HTR-8/SVneo (cell line): ENCODE measurements around the gene SUPT16H.

ENCODE experiments used
- DNase-seq: peaks from one replicate; pipeline ENCODE4 v3.0.0; 2011; ENCODE audit warnings: low spot score, mixed read lengths; ENCODE audit not compliant: insufficient read length
- FAIRE-seq: peaks from 2 replicates; lab custom pipeline; 2011; peaks lifted over from hg19 to GRCh38; lab: Jason Lieb, UNC

The SUPT16H gene

DNA sequence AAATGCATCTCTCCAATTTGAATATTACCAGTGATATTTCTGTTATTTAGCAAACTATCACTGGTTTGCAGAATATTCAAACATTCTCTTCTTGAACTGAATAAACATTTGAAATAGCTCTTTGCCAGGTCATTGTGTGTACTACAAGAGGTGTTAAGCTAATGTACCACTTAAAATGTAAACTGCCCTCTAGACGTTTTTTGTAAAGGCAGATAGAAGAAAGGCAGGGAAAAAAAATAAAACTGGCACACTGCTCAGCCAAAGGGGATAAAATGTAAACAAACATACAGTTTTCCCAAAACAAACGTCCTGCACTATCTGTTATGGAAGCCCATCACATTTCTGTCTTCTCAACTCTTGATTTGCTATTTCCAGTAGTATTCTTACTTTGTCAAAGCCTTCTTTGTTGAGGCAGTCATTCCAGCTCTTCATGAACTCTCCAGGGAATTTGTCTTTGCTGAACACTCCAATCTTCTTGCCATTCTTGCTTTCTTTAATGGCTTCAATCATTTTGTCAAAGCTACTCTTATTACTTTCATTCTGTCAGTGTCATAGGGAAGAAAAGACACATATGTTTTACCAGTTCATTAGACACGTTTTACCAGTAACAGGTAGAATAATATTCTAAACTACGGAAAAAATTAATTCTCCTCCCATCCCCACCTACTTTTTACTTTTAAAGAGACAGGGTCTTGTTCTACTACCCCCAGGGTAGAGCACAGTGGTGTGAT lies 13.7 kb downstream of the SUPT16H start:
- FAIRE-seq (no peak), DNase-seq (no peak)

DNA sequence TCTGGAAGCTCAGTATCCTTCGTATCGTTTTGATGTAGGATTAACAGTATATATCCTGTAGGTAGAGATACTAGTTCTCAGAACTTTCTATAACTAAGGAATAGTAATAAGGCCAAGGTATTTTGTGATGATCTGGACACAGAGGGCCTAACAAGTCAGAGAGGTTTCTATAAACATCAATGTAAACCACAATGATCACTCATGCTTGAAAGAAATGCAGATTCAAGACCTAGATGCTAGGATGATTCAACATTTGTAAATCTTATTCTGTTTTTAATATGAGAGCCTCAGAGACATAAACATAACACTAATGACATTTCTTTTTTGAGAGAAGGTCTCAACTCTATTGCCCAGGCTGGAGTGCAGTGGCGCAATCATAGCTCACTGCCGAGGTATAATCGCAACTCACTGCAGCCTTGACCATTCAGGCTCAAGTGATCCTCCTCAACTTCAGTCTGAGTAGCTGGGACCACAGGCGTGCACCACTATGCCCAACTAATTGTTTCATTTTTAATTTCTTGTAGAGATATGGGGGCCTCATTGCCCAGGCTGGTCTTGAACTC lies 16.2 kb downstream of the SUPT16H start:
- no peak for FAIRE-seq
- DNase-seq = no peak

- no peak for FAIRE-seq
- no peak for DNase-seq
Measured at GRCh38 chr14:21356511-21356910, 27.3 kb downstream of the SUPT16H start.

DNA sequence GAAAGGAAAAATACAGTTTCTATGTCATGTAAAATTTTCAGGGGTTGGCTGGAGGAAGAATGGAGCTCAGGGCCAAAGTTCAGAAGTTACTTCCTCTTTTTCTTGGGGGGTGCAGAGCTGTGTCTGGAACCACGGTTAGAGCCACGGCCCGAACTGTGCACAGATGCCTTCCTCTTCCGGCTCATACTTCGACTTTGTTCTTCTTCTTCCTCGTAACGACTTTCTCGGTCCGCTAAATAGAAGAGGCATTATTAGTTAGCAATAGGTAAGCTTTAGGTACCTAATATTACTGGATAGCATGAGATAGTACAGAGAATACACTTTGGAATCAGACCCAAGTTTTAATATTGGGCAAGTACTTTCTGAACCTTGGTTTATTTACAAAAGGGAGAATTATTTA lies 31.2 kb downstream of the SUPT16H start:
- DNase-seq (no peak), FAIRE-seq (no peak)

DNA sequence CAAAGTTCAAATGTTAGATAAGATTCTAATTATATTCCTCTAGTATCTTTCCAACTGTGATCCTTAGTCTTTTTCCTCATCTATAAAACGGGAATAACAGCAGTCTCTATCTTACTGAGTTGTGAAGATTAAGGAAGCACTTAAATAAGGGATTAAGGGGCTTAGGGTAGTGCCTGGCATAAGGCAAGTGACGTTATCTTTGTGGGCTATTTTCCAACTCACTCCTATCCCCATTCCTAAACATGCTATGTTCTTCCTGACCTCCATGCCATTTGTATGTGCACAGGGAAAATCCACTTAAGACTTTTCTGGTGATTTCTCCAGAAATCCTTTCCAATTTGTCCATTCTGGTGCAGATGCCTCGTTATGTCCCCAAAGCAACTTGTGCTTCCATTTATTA lies 33.3 kb downstream of the SUPT16H start:
- DNase-seq (no peak), FAIRE-seq (no peak)

GRCh38 chr14:21347201-21347600 lies 36.6 kb downstream of the SUPT16H start:
- no peak for FAIRE-seq

DNA sequence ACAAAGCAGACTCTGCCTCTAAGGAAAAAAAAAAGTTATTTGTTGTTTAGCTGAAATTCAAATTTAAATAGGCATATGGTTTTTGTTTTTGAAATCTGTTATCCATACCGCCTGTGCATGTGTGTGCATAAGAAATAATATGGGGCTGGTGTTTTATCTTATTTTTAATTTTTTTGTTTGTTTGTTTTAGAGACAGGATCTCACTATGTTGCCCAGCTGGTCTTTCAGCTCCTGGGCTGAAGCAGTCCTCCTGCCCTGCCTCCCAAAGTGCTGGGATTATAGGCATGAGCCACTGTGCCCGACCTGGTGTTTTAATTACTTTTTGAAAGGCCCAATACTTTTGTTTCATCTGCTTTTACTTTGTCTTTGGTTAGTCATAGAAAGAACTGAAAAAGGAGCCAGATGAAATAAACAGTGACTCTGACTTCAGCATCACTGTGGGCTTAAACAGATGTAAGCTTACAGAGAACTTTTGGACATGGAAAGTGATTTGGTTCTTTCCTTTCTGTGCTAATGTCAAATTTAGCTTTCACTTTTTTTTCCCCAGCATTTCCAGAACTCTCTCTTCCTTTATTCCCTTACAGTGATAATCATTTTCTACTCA lies 37.2 kb downstream of the SUPT16H start:
- FAIRE-seq (no peak), DNase-seq (no peak)

More at GRCh38 chr14:21347201-21347600, 36.6 kb downstream of the SUPT16H start:
- no peak for DNase-seq

DNA sequence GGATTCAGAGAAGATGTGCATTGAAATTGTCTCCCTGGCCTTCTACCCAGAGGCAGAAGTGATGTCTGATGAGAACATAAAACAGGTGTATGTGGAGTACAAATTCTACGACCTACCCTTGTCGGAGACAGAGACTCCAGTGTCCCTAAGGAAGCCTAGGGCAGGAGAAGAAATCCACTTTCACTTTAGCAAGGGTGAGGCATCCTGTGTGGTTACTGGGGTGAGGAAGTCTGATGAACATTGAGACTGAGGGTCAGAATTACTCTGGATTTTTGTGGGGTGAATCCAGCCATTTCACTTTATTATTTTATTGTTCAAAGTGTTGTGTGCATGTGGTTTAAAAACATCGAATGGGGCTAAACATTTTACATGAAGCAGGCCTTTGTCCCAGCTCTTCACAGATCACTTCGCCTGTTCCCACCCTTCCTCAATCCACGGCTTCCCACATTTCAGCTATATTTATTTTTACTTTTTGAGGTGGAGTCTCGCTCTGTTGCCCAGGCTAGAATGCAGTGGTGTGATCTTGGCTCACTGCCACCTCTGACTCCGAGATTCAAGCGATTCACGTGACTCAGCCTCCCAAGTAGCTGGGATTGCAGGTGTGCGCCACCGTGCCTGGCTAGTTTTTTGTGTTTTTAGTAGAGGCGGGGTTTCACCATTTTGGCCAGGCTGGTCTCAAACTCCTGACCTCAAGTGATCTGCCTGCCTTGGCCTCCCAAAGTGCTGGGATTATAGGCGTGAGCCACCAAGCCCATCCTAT lies 40.6 kb downstream of the SUPT16H start:
- DNase-seq (no peak), FAIRE-seq (no peak)

GRCh38 chr14:21334202-21334906 lies 49.5 kb downstream of the SUPT16H start:
- FAIRE-seq = no peak
- no peak for DNase-seq

- no peak for FAIRE-seq
Measured at GRCh38 chr14:21332950-21333349, 50.9 kb downstream of the SUPT16H start.

GRCh38 chr14:21326972-21327371 lies 56.8 kb downstream of the SUPT16H start:
- FAIRE-seq (no peak), DNase-seq (no peak)

More at GRCh38 chr14:21332950-21333349, 50.9 kb downstream of the SUPT16H start:
- DNase-seq = no peak

GRCh38 chr14:21322716-21323115 lies 61.1 kb downstream of the SUPT16H start:
- FAIRE-seq (no peak), DNase-seq (no peak)

DNA sequence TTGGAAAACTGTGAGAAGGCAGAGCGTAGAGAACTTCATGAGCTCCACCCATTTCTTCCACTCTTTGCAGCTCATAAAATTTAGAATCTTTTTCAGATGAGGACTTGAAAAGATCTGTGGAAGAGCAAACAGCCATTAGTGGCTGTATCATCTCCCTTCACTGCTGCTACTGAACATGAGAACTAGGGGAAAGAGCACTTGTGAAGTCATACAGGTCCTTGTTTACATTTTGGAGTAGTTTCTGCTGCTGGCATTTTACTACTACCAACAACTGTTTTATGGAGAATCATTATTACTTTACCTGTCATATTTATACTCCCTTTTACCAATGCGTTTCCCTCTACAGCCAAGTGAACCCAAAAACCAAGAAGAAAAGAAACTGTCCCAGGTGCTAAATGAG lies 62.9 kb downstream of the SUPT16H start:
- FAIRE-seq = no peak

DNA sequence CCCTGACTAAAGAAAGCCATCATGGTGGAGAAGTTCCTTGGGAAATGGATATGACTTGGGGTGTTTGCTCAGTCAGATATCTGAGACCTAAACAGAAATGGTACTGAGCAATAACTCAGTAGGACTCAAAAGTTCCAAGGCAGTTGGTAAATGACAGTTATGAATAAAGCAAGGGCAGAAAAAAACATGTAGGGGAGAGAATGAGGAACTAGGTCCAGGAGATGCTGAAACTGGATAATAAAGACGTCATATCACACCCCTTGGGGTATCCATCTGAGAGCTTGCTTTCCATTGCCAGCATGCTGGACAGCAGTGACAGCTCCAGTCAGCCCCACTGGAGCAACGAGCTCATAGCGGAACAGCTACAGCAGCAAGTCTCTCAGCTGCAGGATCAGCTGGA lies 66.4 kb downstream of the SUPT16H start:
- DNase-seq (no peak), FAIRE-seq (no peak)

More for the DNA sequence above, 62.9 kb downstream of the SUPT16H start:
- DNase-seq = no peak

- FAIRE-seq = no peak
Measured at GRCh38 chr14:21313512-21313911, 70.3 kb downstream of the SUPT16H start.

GRCh38 chr14:21311614-21312013 lies 72.2 kb downstream of the SUPT16H start:
- FAIRE-seq (no peak), DNase-seq (no peak)

More at GRCh38 chr14:21313512-21313911, 70.3 kb downstream of the SUPT16H start:
- DNase-seq = no peak

- FAIRE-seq (no peak), DNase-seq (no peak)
Measured at GRCh38 chr14:21309956-21310355, 73.9 kb downstream of the SUPT16H start.

GRCh38 chr14:21309238-21309636 lies 74.6 kb downstream of the SUPT16H start:
- DNase-seq (no peak), FAIRE-seq (no peak)

GRCh38 chr14:21308479-21309237 lies 75.2 kb downstream of the SUPT16H start:
- no peak for DNase-seq
- FAIRE-seq = no peak

DNA sequence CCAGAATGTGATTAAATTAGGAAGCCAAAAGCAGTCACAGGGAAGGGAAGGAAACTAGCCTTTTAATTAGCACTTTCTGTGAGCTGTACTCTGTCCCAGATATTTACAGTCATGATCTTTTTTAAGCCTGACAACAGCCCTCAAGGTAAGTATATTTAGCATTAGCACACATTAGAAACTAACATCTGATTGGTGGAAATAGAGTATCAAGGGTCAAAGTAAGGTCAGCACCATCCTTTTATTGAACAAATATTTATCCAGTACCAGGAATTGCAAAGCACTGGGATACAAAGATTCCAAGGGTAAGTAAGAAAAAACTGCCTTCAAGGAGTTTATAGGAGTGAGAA lies 75.7 kb downstream of the SUPT16H start:
- FAIRE-seq (no peak), DNase-seq (no peak)
